ENCODE measurements around the gene CPLX1.

DNA sequence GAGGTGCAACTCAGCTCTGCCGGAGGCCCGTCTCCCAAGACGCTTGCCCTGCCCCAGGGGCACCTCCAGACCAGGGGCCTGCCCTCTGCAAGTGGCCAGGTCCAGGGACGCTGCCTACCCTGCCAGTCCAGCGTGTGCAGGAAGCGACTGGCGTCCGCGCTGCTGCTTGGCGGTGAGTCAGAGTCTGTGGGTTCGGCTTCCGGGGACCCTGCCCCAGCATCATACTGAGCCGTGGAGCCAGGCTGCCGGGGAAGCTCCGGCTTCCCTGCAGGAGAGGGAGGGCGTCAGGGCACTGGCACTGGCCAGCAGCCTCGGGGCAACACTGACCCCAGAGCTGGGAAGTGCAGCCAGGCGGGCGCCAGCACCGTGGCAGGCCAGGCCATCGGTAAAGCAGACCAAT is 42.5 kb upstream of the CPLX1 start:
- TF ChIP-seq BHLHE40 (IDR thresholded peaks at IDR 0.05; ENCODE audit: borderline replicate concordance) = no peak
- no peak for TF ChIP-seq SP1 (IDR thresholded peaks at IDR 0.05)
- TF ChIP-seq FOXA1 (IDR thresholded peaks at IDR 0.05) = no peak
- TF ChIP-seq NFRKB (IDR thresholded peaks at IDR 0.05) = no peak
- no peak for TF ChIP-seq ARNT (IDR thresholded peaks at IDR 0.05)
- no peak for TF ChIP-seq HDGF (IDR thresholded peaks at IDR 0.05; ENCODE audit: borderline replicate concordance)
- no peak for TF ChIP-seq L3MBTL2 (conservative IDR thresholded peaks at IDR 0.05)
- no peak for TF ChIP-seq FOXM1 (IDR thresholded peaks at IDR 0.05; ENCODE audit: borderline replicate concordance)
- TF ChIP-seq SUZ12 (IDR thresholded peaks at IDR 0.05) = no peak
- no peak for TF ChIP-seq TARDBP (IDR thresholded peaks at IDR 0.05)

Measured in HEK293T (cell line).